Mucosa of descending colon (tissue), 3 donors: ENCODE data around the gene FGF10. TPM values are rescaled to one million over a fixed set of nuclear protein-coding genes. Genes with fewer than 3 reads are reported as not detected.

ENCODE experiments used
- ATAC-seq: fragments of 200-7000 bp; cut with Tn5 transposase; one replicate; pipeline ENCODE4 v1.9.1; 2020; ENCODE audit warnings: mild to moderate bottlenecking, moderate library complexity
- DNase-seq, 3 donors: peaks; one replicate each; pipeline ENCODE4 v3.0.0-alpha.2; 2020
- H3K36me3 ChIP-seq: fragments of 200-600 bp; one replicate; pipeline ENCODE4 v1.8.0; 2021; ENCODE audit warnings: low read depth, mild to moderate bottlenecking
- H3K4me1 ChIP-seq: fragments of 200-600 bp; one replicate; pipeline ENCODE4 v1.8.0; 2021; ENCODE audit warnings: low read depth, mild to moderate bottlenecking
- H3K4me3 ChIP-seq: fragments of 200-600 bp; one replicate; pipeline ENCODE4 v1.8.0; 2021; ENCODE audit warnings: mild to moderate bottlenecking
- H3K9me3 ChIP-seq: fragments of 200-600 bp; one replicate; pipeline ENCODE4 v1.8.0; 2021; ENCODE audit warnings: mild to moderate bottlenecking
- CTCF ChIP-seq: fragments of 200-600 bp; IDR thresholded peaks from one replicate; pipeline ENCODE4 v1.8.0; 2022; ENCODE audit warnings: antibody characterized with exemption, mild to moderate bottlenecking
- intact Hi-C, 2 donors: fragments of 100-400 bp; cut with DNase I in 1 of 2; cut with micrococcal nuclease in 1 of 2; formaldehyde crosslinking; loops; one replicate each; pipeline versions ENCODE4 v1.11.0 to v1.11.1; 2022; cut with DNase I, micrococcal nuclease
- total RNA-seq, 3 donors: library from RNA; stranded (reverse); fragmentation: NEBNext Ultra II Directional in 2 of 3; extraction: Animal tissue kit (Norgen Biotek cat#: 25700) in 2 of 3; gene quantifications; one replicate each; pipeline versions ENCODE4 v1.2.1 to v1.2.4, GENCODE V29; 2021 to 2023
- donor health status: DM: no; HTN: no; CAD: no; lungs with moderate emphysema.
- donor health status: DM: no; HTN: no; CAD: no.
- donor health status: DM: no; HTN: yes; CAD: no.

FGF10 gene
- total RNA-seq, 3 donors from 2014 or later, result 0.84 to 12.7 (median 4.4) TPM

- no peak for TF ChIP-seq CTCF
- intact Hi-C loops, result no loop called here
- Histone ChIP-seq H3K4me1 (no peaks in the 10 kb centered on the region), H3K9me3 (peaks cover 32% of the 10 kb centered on the region), H3K36me3 (no peaks in the 10 kb centered on the region), H3K4me3 (no peak overlapping the region)
- DNase-seq (no peak), ATAC-seq (no peak)
Measured at GRCh38 chr5:44398382-44398781, 9.2 kb upstream of the FGF10 start.

- Histone ChIP-seq H3K4me3 (no peak overlapping the region), H3K36me3 (no peaks in the 10 kb centered on the region), H3K9me3 (peaks cover 28% of the 10 kb centered on the region), H3K4me1 (no peaks in the 10 kb centered on the region)
- no peak for TF ChIP-seq CTCF
- DNase-seq (no peak), ATAC-seq (no peak)
- intact Hi-C loops, result no loop called here
Measured at GRCh38 chr5:44396312-44396711, 7.1 kb upstream of the FGF10 start.

- DNase-seq (no peak), ATAC-seq (no peak)
- intact Hi-C loops, result no loop called here
- Histone ChIP-seq H3K4me1 (no peaks in the 10 kb centered on the region), H3K9me3 (no peaks in the 10 kb centered on the region), H3K4me3 (no peak overlapping the region), H3K36me3 (no peaks in the 10 kb centered on the region)
- TF ChIP-seq CTCF, result no peak
Measured at GRCh38 chr5:44390351-44390750, 1.1 kb upstream of the FGF10 start.

GRCh38 chr5:44389823-44390143 is 563 bp upstream of the FGF10 start:
- H3K36me3 ChIP-seq, result no peaks in the 10 kb centered on the region
- intact Hi-C loops, result no loop called here
- no peak overlapping the region for H3K4me3 ChIP-seq
- DNase-seq (no peak), ATAC-seq (no peak)
- no peaks in the 10 kb centered on the region for H3K9me3 ChIP-seq
- no peaks in the 10 kb centered on the region for H3K4me1 ChIP-seq
- no peak for TF ChIP-seq CTCF

- DNase-seq, result no peak
- Histone ChIP-seq H3K9me3 (no peaks in the 10 kb centered on the region), H3K4me3 (no peak overlapping the region), H3K36me3 (no peaks in the 10 kb centered on the region), H3K4me1 (no peaks in the 10 kb centered on the region)
- TF ChIP-seq CTCF, result no peak
- peak; percentile 20 for ATAC-seq
- intact Hi-C loops, result no loop called here
Measured at GRCh38 chr5:44388321-44389089, 715 bp downstream of the FGF10 start.

GRCh38 chr5:44387921-44388320 is 1.3 kb downstream of the FGF10 start:
- Histone ChIP-seq H3K36me3 (no peaks in the 10 kb centered on the region), H3K4me3 (no peak overlapping the region), H3K4me1 (no peaks in the 10 kb centered on the region), H3K9me3 (no peaks in the 10 kb centered on the region)
- intact Hi-C loops, result no loop called here
- TF ChIP-seq CTCF, result no peak
- ATAC-seq (peak; percentile 21), DNase-seq (no peak)
